Right ventricle myocardium inferior (tissue), 1 donor: ENCODE results near the gene KIF20B. TPM values are rescaled to one million over a fixed set of nuclear protein-coding genes. Genes with fewer than 3 reads are reported as not detected.
"Not testable (repeated sequence)": the region's sequence is repeated elsewhere in the genome, so short reads cannot be mapped to it uniquely, and the experiment has no call there.

Experiments
- ATAC-seq: fragments of 200-7000 bp; cut with Tn5 transposase; one replicate; pipeline ENCODE4 v1.9.1; 2020; ENCODE audit warnings: mild to moderate bottlenecking, moderate library complexity
- DNase-seq: peaks from one replicate; pipeline ENCODE4 v3.0.0; 2021; ENCODE audit errors: missing footprints
- intact Hi-C: fragments of 100-400 bp; cut with DNase I; formaldehyde crosslinking; loops from one replicate; pipeline ENCODE4 v1.11.0; 2022
- total RNA-seq: library from RNA; stranded (reverse); fragmentation: NEBNext Ultra II Directional; extraction: Animal tissue kit (Norgen Biotek cat#: 25700); gene quantifications from one replicate; pipeline ENCODE4 v1.2.1, GENCODE V29; 2021
- donor health status: DM: no; HTN: yes; CAD: no; lungs with severe emphysema.

KIF20B gene
- total RNA-seq, 1 donor from 2014 or later: 3.0 TPM

- ATAC-seq (no peak), DNase-seq (no peak)
- intact Hi-C loops: no loop called here
Measured at GRCh38 chr10:89759531-89759930, 58.1 kb downstream of the KIF20B start.

GRCh38 chr10:89763671-89764070 lies 62.3 kb downstream of the KIF20B start:
- DNase-seq, ATAC-seq, intact Hi-C loops: not testable (repeated sequence)

GRCh38 chr10:89771684-89772083 lies 70.3 kb downstream of the KIF20B start:
- intact Hi-C loops: no loop called here
- no peak for DNase-seq
- ATAC-seq: no peak

GRCh38 chr10:89773081-89773480 lies 71.7 kb downstream of the KIF20B start:
- intact Hi-C loops: no loop called here

GRCh38 chr10:89776665-89777064 lies 75.3 kb downstream of the KIF20B start:
- intact Hi-C loops: no loop called here
- DNase-seq (no peak), ATAC-seq (no peak)

More at GRCh38 chr10:89773081-89773480, 71.7 kb downstream of the KIF20B start:
- no peak for DNase-seq
- no peak for ATAC-seq

- intact Hi-C loops: no loop called here
- ATAC-seq: no peak
Measured at GRCh38 chr10:89782470-89782869, 81.1 kb downstream of the KIF20B start.

GRCh38 chr10:89783406-89783805 lies 82.0 kb downstream of the KIF20B start:
- DNase-seq (no peak), ATAC-seq (no peak)
- intact Hi-C loops: no loop called here

More at GRCh38 chr10:89782470-89782869, 81.1 kb downstream of the KIF20B start:
- DNase-seq: no peak

- intact Hi-C loops: no loop called here
- ATAC-seq (no peak), DNase-seq (no peak)
Measured at GRCh38 chr10:89785095-89785494, 83.7 kb downstream of the KIF20B start.

GRCh38 chr10:89789188-89789877 lies 87.9 kb downstream of the KIF20B start:
- ATAC-seq: no peak
- intact Hi-C loops: no loop called here
- DNase-seq: no peak

GRCh38 chr10:89792187-89792586 lies 90.8 kb downstream of the KIF20B start:
- ATAC-seq (no peak), DNase-seq (no peak)
- intact Hi-C loops: loop anchor here (2.0 kb wide), 1 partner anchor 1067 kb away; the partner anchor contains the start of gene HTR7

- ATAC-seq: peak; percentile 72
- DNase-seq: no peak
- intact Hi-C loops: loop anchor here (2.0 kb wide), 1 partner anchor 1065 kb away; the partner anchor contains the start of gene HTR7
Measured at GRCh38 chr10:89793649-89794254, 92.4 kb downstream of the KIF20B start.

- intact Hi-C loops: loop anchor here (5.0 kb wide), 1 partner anchor 991 kb away; no protein-coding TSS in a partner anchor
- no peak for ATAC-seq
- no peak for DNase-seq
Measured at GRCh38 chr10:89795840-89796239, 94.5 kb downstream of the KIF20B start.

- DNase-seq (no peak), ATAC-seq (no peak)
- intact Hi-C loops: loop anchor here (5.0 kb wide), 1 partner anchor 989 kb away; no protein-coding TSS in a partner anchor
Measured at GRCh38 chr10:89798092-89798491, 96.7 kb downstream of the KIF20B start.

GRCh38 chr10:89799573-89799972 lies 98.2 kb downstream of the KIF20B start:
- no peak for ATAC-seq
- intact Hi-C loops: loop anchor here (5.0 kb wide), 1 partner anchor 988 kb away; no protein-coding TSS in a partner anchor

GRCh38 chr10:89805599-89806013 lies 104.2 kb downstream of the KIF20B start:
- ATAC-seq (no peak), DNase-seq (no peak)
- intact Hi-C loops: no loop called here

More at GRCh38 chr10:89799573-89799972, 98.2 kb downstream of the KIF20B start:
- DNase-seq: no peak

- DNase-seq: no peak
- intact Hi-C loops: no loop called here
- ATAC-seq: no peak
Measured at GRCh38 chr10:89808842-89809241, 107.5 kb downstream of the KIF20B start.

- no peak for ATAC-seq
- DNase-seq: no peak
- intact Hi-C loops: no loop called here
Measured at GRCh38 chr10:89809766-89810165, 108.4 kb downstream of the KIF20B start.

GRCh38 chr10:89810908-89811525 lies 109.6 kb downstream of the KIF20B start:
- ATAC-seq (no peak), DNase-seq (no peak)
- intact Hi-C loops: no loop called here

- DNase-seq (no peak), ATAC-seq (no peak)
- intact Hi-C loops: no loop called here
Measured at GRCh38 chr10:89813546-89813945, 112.2 kb downstream of the KIF20B start.

GRCh38 chr10:89814278-89814677 lies 112.9 kb downstream of the KIF20B start:
- ATAC-seq (no peak), DNase-seq (no peak)
- intact Hi-C loops: no loop called here
